ENCODE measurements around the gene PTRH2.

PTRH2 gene

DNA sequence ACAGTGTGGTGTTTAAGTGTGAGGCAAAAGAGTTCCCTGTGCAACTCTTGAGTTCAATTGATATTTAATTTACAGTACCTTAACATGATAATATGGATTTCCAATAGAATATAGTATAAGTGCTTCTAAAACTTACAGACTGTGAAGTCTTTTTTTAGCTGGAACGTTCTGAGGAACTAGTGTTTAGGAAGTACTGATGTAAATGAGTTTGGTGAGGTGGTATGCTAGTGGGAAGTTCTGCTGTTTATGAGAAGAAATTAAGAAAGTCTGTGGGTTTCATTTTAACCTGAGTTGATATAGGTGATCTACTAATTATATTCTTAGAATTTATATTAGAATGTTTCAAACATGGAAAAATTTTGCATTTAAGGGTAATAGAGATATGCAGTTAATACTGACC, 32.0 kb downstream of the PTRH2 start:
- peaks cover 96% of the 10 kb centered on the region for H3K36me3 ChIP-seq (ENCODE audit: control insufficient read depth, low read length)

GRCh38 chr17:59671386-59671785, 35.8 kb downstream of the PTRH2 start:
- TF ChIP-seq EZH2phosphoT487 (IDR thresholded peaks at IDR 0.05; ENCODE audit: borderline replicate concordance, low read length) (no peak), CTCF (IDR thresholded peaks at IDR 0.05; ENCODE audit: low read depth, low read length, poor library complexity, severe bottlenecking) (no peak)
- Histone ChIP-seq H3K36me3 (ENCODE audit: control insufficient read depth, low read length) (peaks cover 98% of the 10 kb centered on the region), H3K9me2 (replicated peaks; ENCODE audit: control insufficient read depth, low read length) (no peaks in the 10 kb centered on the region), H3F3A (ENCODE audit: control insufficient read depth, insufficient read depth) (0 out of 2 replicates have a peak, but pooled peaks cover 6% of the 10 kb centered on the region), H3K4me1 (ENCODE audit: control insufficient read depth, low read length) (peaks cover 64% of the 10 kb centered on the region), H3K27me3 (ENCODE audit: control insufficient read depth, low read length) (no peaks in the 10 kb centered on the region), H4K20me1 (ENCODE audit: control insufficient read depth, insufficient read depth, low read depth, low read length) (peaks cover 2% of the 10 kb centered on the region; the same call in 1 of the 2 replicates), H3K9me3 (ENCODE audit: control insufficient read depth, insufficient read depth, low read length) (no peaks in the 10 kb centered on the region), H3K79me2 (ENCODE audit: control insufficient read depth, low read length) (peaks cover 36% of the 10 kb centered on the region), H3K4me2 (ENCODE audit: low read length) (no peak overlapping the region), H3K4me3 (ENCODE audit: low read length) (no peak overlapping the region), H3K27ac (ENCODE audit: low read depth, low read length) (no peak overlapping the region)

More for the DNA sequence above, 32.0 kb downstream of the PTRH2 start:
- Histone ChIP-seq H3K79me2 (ENCODE audit: control insufficient read depth, low read length) (peaks cover 41% of the 10 kb centered on the region), H3F3A (ENCODE audit: control insufficient read depth, insufficient read depth) (no peaks in the 10 kb centered on the region), H3K4me2 (ENCODE audit: low read length) (peak overlapping the region; percentile 28; the same call in 1 of the 2 replicates), H3K9me3 (ENCODE audit: control insufficient read depth, insufficient read depth, low read length) (no peaks in the 10 kb centered on the region), H3K4me1 (ENCODE audit: control insufficient read depth, low read length) (peaks cover 48% of the 10 kb centered on the region), H3K4me3 (ENCODE audit: low read length) (no peak overlapping the region), H4K20me1 (ENCODE audit: control insufficient read depth, insufficient read depth, low read depth, low read length) (peaks cover 2% of the 10 kb centered on the region; the same call in 1 of the 2 replicates), H3K27me3 (ENCODE audit: control insufficient read depth, low read length) (no peaks in the 10 kb centered on the region), H3K27ac (ENCODE audit: low read depth, low read length) (peak overlapping the region; percentile 9; the same call in 1 of the 2 replicates), H3K9me2 (replicated peaks; ENCODE audit: control insufficient read depth, low read length) (no peaks in the 10 kb centered on the region)
- TF ChIP-seq EZH2phosphoT487 (IDR thresholded peaks at IDR 0.05; ENCODE audit: borderline replicate concordance, low read length): no peak
- no peak for TF ChIP-seq CTCF (IDR thresholded peaks at IDR 0.05; ENCODE audit: low read depth, low read length, poor library complexity, severe bottlenecking)

GRCh38 chr17:59669944-59670343, 37.3 kb downstream of the PTRH2 start:
- Histone ChIP-seq H3K27ac (ENCODE audit: low read depth, low read length) (no peak overlapping the region), H3K4me3 (ENCODE audit: low read length) (no peak overlapping the region), H3K36me3 (ENCODE audit: control insufficient read depth, low read length) (peaks cover 95% of the 10 kb centered on the region), H3K79me2 (ENCODE audit: control insufficient read depth, low read length) (peaks cover 25% of the 10 kb centered on the region), H3K9me2 (replicated peaks; ENCODE audit: control insufficient read depth, low read length) (no peaks in the 10 kb centered on the region), H3K27me3 (ENCODE audit: control insufficient read depth, low read length) (no peaks in the 10 kb centered on the region), H4K20me1 (ENCODE audit: control insufficient read depth, insufficient read depth, low read depth, low read length) (peaks cover 2% of the 10 kb centered on the region; the same call in 1 of the 2 replicates), H3K9me3 (ENCODE audit: control insufficient read depth, insufficient read depth, low read length) (no peaks in the 10 kb centered on the region), H3K4me1 (ENCODE audit: control insufficient read depth, low read length) (peaks cover 52% of the 10 kb centered on the region), H3K4me2 (ENCODE audit: low read length) (no peak overlapping the region), H3F3A (ENCODE audit: control insufficient read depth, insufficient read depth) (0 out of 2 replicates have a peak, but pooled peaks cover 6% of the 10 kb centered on the region)
- TF ChIP-seq EZH2phosphoT487 (IDR thresholded peaks at IDR 0.05; ENCODE audit: borderline replicate concordance, low read length) (no peak), CTCF (IDR thresholded peaks at IDR 0.05; ENCODE audit: low read depth, low read length, poor library complexity, severe bottlenecking) (no peak)

Measured in DOHH2 (cell line).